H9 (cell line): Measurements from ENCODE around the gene PLEK. TPM values are rescaled to one million over a fixed set of nuclear protein-coding genes. Genes with fewer than 3 reads are reported as not detected.

Experiments used
- DNase-seq: peaks from one replicate; pipeline ENCODE4 v3.0.0-alpha.2; 2017
- H2AFZ ChIP-seq: one replicate; pipeline ENCODE4 v1.6.1; 2013; ENCODE audit warnings: mild to moderate bottlenecking, low read length, control low read depth, moderate library complexity
- H2AK5ac ChIP-seq: 2 replicates; pipeline ENCODE4 v1.6.1; 2013; ENCODE audit warnings: low read length, control low read depth, mixed read lengths; ENCODE audit not compliant: insufficient read length
- H2BK120ac ChIP-seq: one replicate; pipeline ENCODE4 v1.6.1; 2013; ENCODE audit warnings: low read depth, mild to moderate bottlenecking, low read length, control low read depth, inconsistent platforms; ENCODE audit not compliant: poor library complexity, severe bottlenecking
- H2BK12ac ChIP-seq: 2 replicates; pipeline ENCODE4 v1.6.1; 2013; ENCODE audit warnings: low read length, control low read depth, mixed read lengths, low read depth; ENCODE audit not compliant: insufficient read length
- H2BK15ac ChIP-seq: 2 replicates; pipeline ENCODE4 v1.6.1; 2013; ENCODE audit warnings: low read depth, low read length, control low read depth
- H2BK20ac ChIP-seq: one replicate; pipeline ENCODE4 v1.6.1; 2013; ENCODE audit warnings: low read depth, mild to moderate bottlenecking, low read length, control low read depth, inconsistent platforms; ENCODE audit not compliant: poor library complexity, severe bottlenecking
- H2BK5ac ChIP-seq: 2 replicates; pipeline ENCODE4 v1.6.1; 2013; ENCODE audit warnings: low read length, control low read depth, mixed read lengths; ENCODE audit not compliant: insufficient read length
- H3K14ac ChIP-seq: 2 replicates; pipeline ENCODE4 v1.6.1; 2013; ENCODE audit warnings: low read length, control low read depth; ENCODE audit not compliant: insufficient read depth
- H3K18ac ChIP-seq: 2 replicates; pipeline ENCODE4 v1.6.1; 2013; ENCODE audit warnings: low read depth, mild to moderate bottlenecking, mixed read lengths, low read length, control low read depth; ENCODE audit not compliant: insufficient read length
- H3K23ac ChIP-seq: 2 replicates; pipeline ENCODE4 v1.6.1; 2013; ENCODE audit warnings: low read length, control low read depth, mixed read lengths, low read depth; ENCODE audit not compliant: insufficient read length
- H3K23me2 ChIP-seq: 2 replicates; pipeline ENCODE4 v1.6.1; 2013; ENCODE audit warnings: low read depth, mild to moderate bottlenecking, mixed read lengths, low read length, control low read depth; ENCODE audit not compliant: insufficient read length, poor library complexity, severe bottlenecking
- H3K27ac ChIP-seq: 2 replicates; pipeline ENCODE4 v1.5.1; 2013; ENCODE audit warnings: low read length, control low read depth, mixed read lengths, low read depth; ENCODE audit not compliant: insufficient read length
- H3K27me3 ChIP-seq: 2 replicates; pipeline ENCODE4 v1.6.1; 2013; ENCODE audit warnings: low read length, control low read depth, inconsistent platforms; ENCODE audit not compliant: insufficient read depth
- H3K4ac ChIP-seq: 2 replicates; pipeline ENCODE4 v1.6.1; 2013; ENCODE audit warnings: low read depth, mild to moderate bottlenecking, control low read depth, inconsistent platforms, low read length, moderate library complexity
- H3K4me1 ChIP-seq: 2 replicates; pipeline ENCODE4 v1.6.1; 2013; ENCODE audit warnings: low read length, control low read depth, inconsistent platforms; ENCODE audit not compliant: insufficient read depth
- H3K4me2 ChIP-seq: 2 replicates; pipeline ENCODE4 v1.6.1; 2013; ENCODE audit warnings: low read length, control low read depth, mixed read lengths; ENCODE audit not compliant: insufficient read length, insufficient read depth
- H3K56ac ChIP-seq: 2 replicates; pipeline ENCODE4 v1.6.1; 2013; ENCODE audit warnings: low read depth, mild to moderate bottlenecking, mixed read lengths, low read length, control low read depth; ENCODE audit not compliant: insufficient read length
- H3K79me1 ChIP-seq: 2 replicates; pipeline ENCODE4 v1.6.1; 2013; ENCODE audit warnings: low read depth, mild to moderate bottlenecking, moderate library complexity, low read length, control low read depth, inconsistent platforms; ENCODE audit not compliant: insufficient read depth, poor library complexity, severe bottlenecking
- H3K79me2 ChIP-seq: 2 replicates; pipeline ENCODE4 v1.6.1; 2013; ENCODE audit warnings: low read length, control low read depth, inconsistent platforms; ENCODE audit not compliant: insufficient read depth
- H3K9ac ChIP-seq: 2 replicates; pipeline ENCODE4 v1.6.1; 2013; ENCODE audit warnings: low read length, control low read depth, mixed read lengths; ENCODE audit not compliant: insufficient read length; ENCODE audit errors: extremely low read depth
- H3K9me3 ChIP-seq: one replicate; pipeline ENCODE4 v1.6.1; 2013; ENCODE audit warnings: low read depth, low read length, inconsistent platforms; ENCODE audit not compliant: control insufficient read depth
- H3T11ph ChIP-seq: one replicate; pipeline ENCODE4 v1.6.1; 2013; ENCODE audit warnings: mild to moderate bottlenecking, low read length, control low read depth, inconsistent platforms
- H4K20me1 ChIP-seq: one replicate; pipeline ENCODE4 v1.6.1; 2013; ENCODE audit not compliant: control insufficient read depth, insufficient read length, insufficient read depth
- H4K5ac ChIP-seq: 2 replicates; pipeline ENCODE4 v1.6.1; 2013; ENCODE audit warnings: low read depth, mild to moderate bottlenecking, mixed read lengths, low read length, control low read depth; ENCODE audit not compliant: insufficient read length
- H4K8ac ChIP-seq: replicated peaks from 2 replicates; pipeline ENCODE4 v1.6.1; 2013; ENCODE audit warnings: low read length, control low read depth, mixed read lengths, low read depth; ENCODE audit not compliant: insufficient read length
- H4K91ac ChIP-seq: 2 replicates; pipeline ENCODE4 v1.6.1; 2013; ENCODE audit warnings: low read depth, mild to moderate bottlenecking, moderate library complexity, mixed read lengths, low read length, control low read depth; ENCODE audit not compliant: insufficient read length
- H3K27ac Mint-ChIP-seq, 3 experiments: 2 replicates in 2 of 3; 3 replicates in 1 of 3; pipeline ENCODE4 v1.8.0; 2020 to 2021; ENCODE audit warnings: mixed read lengths in 3 of 3, mild to moderate bottlenecking in 1 of 3, moderate library complexity in 1 of 3
- H3K27me3 Mint-ChIP-seq: 2 replicates; pipeline ENCODE4 v1.8.0; 2021; ENCODE audit warnings: low read depth, mild to moderate bottlenecking, moderate library complexity, mixed read lengths
- H3K36me3 Mint-ChIP-seq, 3 experiments: 2 replicates in 2 of 3; 3 replicates in 1 of 3; pipeline ENCODE4 v1.8.0; 2020 to 2021; ENCODE audit warnings: low read depth in 3 of 3, mixed read lengths in 3 of 3; ENCODE audit not compliant: insufficient read depth in 1 of 3
- H3K4me1 Mint-ChIP-seq, 2 experiments: 2 replicates each; pipeline ENCODE4 v1.8.0; 2020; ENCODE audit warnings: mixed read lengths in 2 of 2
- H3K4me3 Mint-ChIP-seq, 2 experiments: 2 replicates in 1 of 2; 3 replicates in 1 of 2; pipeline ENCODE4 v1.8.0; 2020 to 2021; ENCODE audit warnings: mild to moderate bottlenecking in 2 of 2, mixed read lengths in 2 of 2, moderate library complexity in 1 of 2
- H3K9me3 Mint-ChIP-seq, 2 experiments: 2 replicates in 1 of 2; 3 replicates in 1 of 2; pipeline ENCODE4 v1.8.0; 2020; ENCODE audit warnings: mild to moderate bottlenecking in 2 of 2, mixed read lengths in 2 of 2, moderate library complexity in 1 of 2
- WGBS: extraction: QIAGEN DNeasy Blood & Tissue Kit; methylation state at CpG from one replicate; pipeline ENCODE4 v1.1.7; 2013; ENCODE audit warnings: missing lambda C conversion rate, low lambda C conversion rate, mixed read lengths; ENCODE audit not compliant: insufficient read length; ENCODE audit errors: extremely low coverage; 5-methylcytosine and 5-hydroxymethylcytosine counted together
- total RNA-seq: library from RNA; stranded (reverse); gene quantifications from 2 replicates; pipeline ENCODE4 v1.2.1, GENCODE V29; 2021
- TF ChIP-seq, protein P1 (sequence below): fragments of 200-600 bp; sonication (generic); conservative IDR thresholded peaks from 3 replicates; pipeline ENCODE4 v1.8.0; 2021; ENCODE audit warnings: antibody characterized with exemption, mild to moderate bottlenecking

Gene PLEK
- total RNA-seq, 1 experiment from 2014 or later = not detected

DNA sequence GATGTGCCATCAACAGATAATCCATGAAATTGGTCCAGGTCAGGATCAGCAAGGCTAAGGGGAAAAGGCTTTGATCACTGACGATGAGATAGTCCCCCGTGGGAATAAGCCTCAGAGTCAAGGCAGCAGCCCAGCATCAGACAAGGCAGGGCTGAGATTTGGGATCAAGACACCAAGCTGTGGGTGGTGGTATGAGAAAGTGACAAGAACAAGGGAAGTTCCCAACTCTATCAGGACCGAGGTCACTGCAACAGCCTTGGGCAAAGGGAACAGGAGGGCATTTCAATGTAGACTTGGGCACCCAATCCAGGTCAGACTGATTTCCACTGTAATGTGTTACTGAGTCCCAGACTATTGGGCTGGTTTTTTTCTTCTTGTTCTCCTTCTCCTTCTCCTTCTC, 18.7 kb downstream of the PLEK start:
- Mint-ChIP-seq H3K27me3 (peaks cover 12% of the 10 kb centered on the region), H3K36me3 (no peaks in the 10 kb centered on the region), H3K4me1 (peaks cover 3 to 4% of the 10 kb centered on the region in 2 experiments), H3K27ac (no peak overlapping the region), H3K4me3 (no peak overlapping the region), H3K9me3 (no peaks in the 10 kb centered on the region)
- H2BK12ac ChIP-seq = no peak overlapping the region
- no peak overlapping the region for H4K8ac ChIP-seq
- H3K4ac ChIP-seq = no peak overlapping the region
- no peak overlapping the region for H3K18ac ChIP-seq
- H4K20me1 ChIP-seq = no peaks in the 10 kb centered on the region
- no peak overlapping the region for H2BK120ac ChIP-seq
- H3T11ph ChIP-seq = no peak overlapping the region
- H2BK15ac ChIP-seq = no peak overlapping the region
- H3K9ac ChIP-seq = no peak overlapping the region
- H3K79me1 ChIP-seq = no peaks in the 10 kb centered on the region
- no peak overlapping the region for H2BK20ac ChIP-seq
- H3K27me3 ChIP-seq = no peaks in the 10 kb centered on the region
- TF ChIP-seq, protein P1, sequence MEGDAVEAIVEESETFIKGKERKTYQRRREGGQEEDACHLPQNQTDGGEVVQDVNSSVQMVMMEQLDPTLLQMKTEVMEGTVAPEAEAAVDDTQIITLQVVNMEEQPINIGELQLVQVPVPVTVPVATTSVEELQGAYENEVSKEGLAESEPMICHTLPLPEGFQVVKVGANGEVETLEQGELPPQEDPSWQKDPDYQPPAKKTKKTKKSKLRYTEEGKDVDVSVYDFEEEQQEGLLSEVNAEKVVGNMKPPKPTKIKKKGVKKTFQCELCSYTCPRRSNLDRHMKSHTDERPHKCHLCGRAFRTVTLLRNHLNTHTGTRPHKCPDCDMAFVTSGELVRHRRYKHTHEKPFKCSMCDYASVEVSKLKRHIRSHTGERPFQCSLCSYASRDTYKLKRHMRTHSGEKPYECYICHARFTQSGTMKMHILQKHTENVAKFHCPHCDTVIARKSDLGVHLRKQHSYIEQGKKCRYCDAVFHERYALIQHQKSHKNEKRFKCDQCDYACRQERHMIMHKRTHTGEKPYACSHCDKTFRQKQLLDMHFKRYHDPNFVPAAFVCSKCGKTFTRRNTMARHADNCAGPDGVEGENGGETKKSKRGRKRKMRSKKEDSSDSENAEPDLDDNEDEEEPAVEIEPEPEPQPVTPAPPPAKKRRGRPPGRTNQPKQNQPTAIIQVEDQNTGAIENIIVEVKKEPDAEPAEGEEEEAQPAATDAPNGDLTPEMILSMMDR = no peak
- no peak overlapping the region for H3K27ac ChIP-seq
- WGBS = no CpG with 5 or more reads among the region's 3 CpGs
- no peaks in the 10 kb centered on the region for H3K9me3 ChIP-seq
- H3K79me2 ChIP-seq = no peaks in the 10 kb centered on the region
- no peak overlapping the region for H3K23ac ChIP-seq
- no peaks in the 10 kb centered on the region for H3K4me1 ChIP-seq
- H3K56ac ChIP-seq = no peak overlapping the region
- no peak for DNase-seq
- no peak overlapping the region for H2AFZ ChIP-seq
- no peak overlapping the region for H3K14ac ChIP-seq
- no peak overlapping the region for H3K4me2 ChIP-seq
- no peaks in the 10 kb centered on the region for H3K23me2 ChIP-seq
- H2BK5ac ChIP-seq = no peak overlapping the region
- no peak overlapping the region for H4K5ac ChIP-seq
- no peak overlapping the region for H4K91ac ChIP-seq
- no peak overlapping the region for H2AK5ac ChIP-seq
